ENCODE data around the gene ECE2.

ECE2 gene

GRCh38 chr3:184240384-184241140 is 35.3 kb upstream of the ECE2 start:
- no peak for DNase-seq (ENCODE audit: low read depth)

GRCh38 chr3:184241141-184241446 is 34.7 kb upstream of the ECE2 start:
- DNase-seq (ENCODE audit: low read depth): no peak

GRCh38 chr3:184241447-184242296 is 34.1 kb upstream of the ECE2 start:
- DNase-seq (ENCODE audit: low read depth): no peak

GRCh38 chr3:184242297-184242685 is 33.5 kb upstream of the ECE2 start:
- DNase-seq (ENCODE audit: low read depth): no peak

- peak; percentile 80 for DNase-seq (ENCODE audit: low read depth)
Observed at GRCh38 chr3:184248454-184249411, 27.1 kb upstream of the ECE2 start, which contains the start of gene ALG3. TSS of gene ALG3 (minus strand) at chr3:184248962. CDS start at chr3:184248940, 22 bp downstream.

GRCh38 chr3:184249412-184250166 is 26.2 kb upstream of the ECE2 start, which contains the start of gene EEF1AKMT4:
TSS of gene EEF1AKMT4 (plus strand) at chr3:184249672. CDS start at chr3:184249695, 23 bp downstream.
- peak; percentile 95 for DNase-seq (ENCODE audit: low read depth)

- peak; percentile 82 for DNase-seq (ENCODE audit: low read depth)
Observed at GRCh38 chr3:184250167-184250828, 25.5 kb upstream of the ECE2 start.

GRCh38 chr3:184255291-184256039 is 20.4 kb upstream of the ECE2 start:
- DNase-seq (ENCODE audit: low read depth): no peak

- DNase-seq (ENCODE audit: low read depth): no peak
Observed at GRCh38 chr3:184257083-184257915, 18.5 kb upstream of the ECE2 start.

- no peak for DNase-seq (ENCODE audit: low read depth)
Observed at GRCh38 chr3:184258926-184259325, 16.9 kb upstream of the ECE2 start.

- DNase-seq (ENCODE audit: low read depth): no peak
Observed at GRCh38 chr3:184259396-184259877, 16.4 kb upstream of the ECE2 start.

- no peak for DNase-seq (ENCODE audit: low read depth)
Observed at GRCh38 chr3:184259878-184260723, 15.7 kb upstream of the ECE2 start.

- DNase-seq (ENCODE audit: low read depth): no peak
Observed at GRCh38 chr3:184260724-184261269, 15.0 kb upstream of the ECE2 start.

GRCh38 chr3:184261270-184261853 is 14.5 kb upstream of the ECE2 start, which contains the start of gene CAMK2N2:
TSS of gene CAMK2N2 (minus strand) at chr3:184261553. CDS start at chr3:184261285, 268 bp downstream.
- peak; percentile 54 for DNase-seq (ENCODE audit: low read depth)

- no peak for DNase-seq (ENCODE audit: low read depth)
Observed at GRCh38 chr3:184261854-184262763, 13.7 kb upstream of the ECE2 start.

GRCh38 chr3:184262764-184263179 is 13.1 kb upstream of the ECE2 start:
- DNase-seq (ENCODE audit: low read depth): no peak
